ENCODE data around the gene AGAP5. TPM values are rescaled to one million over a fixed set of nuclear protein-coding genes. Genes with fewer than 3 reads are reported as not detected.

AGAP5 gene
- total RNA-seq, 1 donor from 2014 or later = 10.9 TPM

DNA sequence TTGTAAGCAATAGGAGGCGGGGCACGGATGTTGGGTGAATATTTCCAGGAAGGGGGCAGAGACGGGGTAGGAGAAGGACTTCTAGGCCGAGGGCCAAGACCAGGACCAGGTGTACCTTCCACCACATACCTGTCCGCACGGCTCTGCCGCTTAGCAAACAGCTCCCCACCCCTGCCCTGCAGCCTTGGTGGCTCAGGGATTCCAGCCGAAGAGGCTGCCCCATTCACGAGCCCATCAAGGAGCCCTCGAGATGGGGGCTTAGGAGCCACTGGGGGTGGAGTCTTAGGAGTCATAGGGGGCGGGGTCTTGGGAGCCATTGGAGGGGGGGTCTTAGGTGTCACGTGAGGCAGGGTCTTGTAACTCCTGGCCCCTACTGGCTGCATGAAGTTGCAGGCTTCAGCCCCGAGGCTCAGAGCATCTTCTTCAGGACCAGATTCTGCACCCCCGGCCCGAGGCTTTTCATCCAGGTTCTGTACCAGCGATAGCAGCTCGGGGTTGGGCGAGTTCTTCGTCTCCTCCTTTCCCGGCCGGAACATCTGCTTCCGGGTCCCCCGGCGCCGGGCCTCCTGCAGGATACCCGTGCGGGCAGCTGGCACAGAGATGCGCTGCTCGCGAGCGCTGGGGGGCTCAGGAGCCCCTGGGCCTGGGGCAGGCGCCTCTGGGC lies 50.6 kb downstream of the AGAP5 start:
- peak overlapping the region; percentile 82 for H3K27ac Mint-ChIP-seq (ENCODE audit: unreplicated experiment)
- H3K27me3 Mint-ChIP-seq (ENCODE audit: unreplicated experiment) = peaks cover 5% of the 10 kb centered on the region
- peaks cover 14% of the 10 kb centered on the region for H3K4me1 Mint-ChIP-seq (ENCODE audit: low read depth, unreplicated experiment)
- TF ChIP-seq, protein P1, sequence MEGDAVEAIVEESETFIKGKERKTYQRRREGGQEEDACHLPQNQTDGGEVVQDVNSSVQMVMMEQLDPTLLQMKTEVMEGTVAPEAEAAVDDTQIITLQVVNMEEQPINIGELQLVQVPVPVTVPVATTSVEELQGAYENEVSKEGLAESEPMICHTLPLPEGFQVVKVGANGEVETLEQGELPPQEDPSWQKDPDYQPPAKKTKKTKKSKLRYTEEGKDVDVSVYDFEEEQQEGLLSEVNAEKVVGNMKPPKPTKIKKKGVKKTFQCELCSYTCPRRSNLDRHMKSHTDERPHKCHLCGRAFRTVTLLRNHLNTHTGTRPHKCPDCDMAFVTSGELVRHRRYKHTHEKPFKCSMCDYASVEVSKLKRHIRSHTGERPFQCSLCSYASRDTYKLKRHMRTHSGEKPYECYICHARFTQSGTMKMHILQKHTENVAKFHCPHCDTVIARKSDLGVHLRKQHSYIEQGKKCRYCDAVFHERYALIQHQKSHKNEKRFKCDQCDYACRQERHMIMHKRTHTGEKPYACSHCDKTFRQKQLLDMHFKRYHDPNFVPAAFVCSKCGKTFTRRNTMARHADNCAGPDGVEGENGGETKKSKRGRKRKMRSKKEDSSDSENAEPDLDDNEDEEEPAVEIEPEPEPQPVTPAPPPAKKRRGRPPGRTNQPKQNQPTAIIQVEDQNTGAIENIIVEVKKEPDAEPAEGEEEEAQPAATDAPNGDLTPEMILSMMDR (IDR thresholded peaks at IDR 0.05; ENCODE audit: partially characterized antibody, unreplicated experiment) = no peak
- peak; percentile 63 for DNase-seq
- H3K9me3 Mint-ChIP-seq (ENCODE audit: unreplicated experiment) = peaks cover 11% of the 10 kb centered on the region
- H3K4me3 Mint-ChIP-seq (ENCODE audit: unreplicated experiment) = peak overlapping the region; percentile 84
- H3K36me3 Mint-ChIP-seq (ENCODE audit: unreplicated experiment) = no peaks in the 10 kb centered on the region

DNA sequence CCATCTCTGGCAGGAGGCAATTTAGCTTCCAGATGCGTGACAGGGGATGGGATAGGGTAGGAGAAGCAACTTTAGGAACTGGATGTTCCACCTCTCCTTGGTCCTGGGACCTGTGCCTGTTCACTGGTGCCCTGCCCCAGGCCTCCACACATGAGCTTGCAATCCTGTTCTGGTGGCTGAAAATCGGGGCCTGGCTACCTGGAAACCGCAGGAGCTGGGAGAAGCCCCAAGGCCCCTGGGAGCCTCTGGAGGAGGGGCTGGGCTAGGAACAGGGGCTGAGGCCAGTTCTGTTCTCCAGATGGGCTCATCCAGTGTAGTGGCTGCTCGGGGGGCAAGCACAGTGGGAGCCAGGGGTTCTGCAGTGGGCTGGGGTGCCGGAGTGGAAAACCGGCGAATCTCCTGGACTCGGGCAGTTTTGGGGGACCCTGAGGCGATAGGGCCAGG lies 51.3 kb downstream of the AGAP5 start:
- Mint-ChIP-seq H3K27ac (ENCODE audit: unreplicated experiment) (peak overlapping the region; percentile 82), H3K9me3 (ENCODE audit: unreplicated experiment) (peaks cover 11% of the 10 kb centered on the region), H3K4me3 (ENCODE audit: unreplicated experiment) (peak overlapping the region; percentile 84), H3K27me3 (ENCODE audit: unreplicated experiment) (peaks cover 5% of the 10 kb centered on the region), H3K36me3 (ENCODE audit: unreplicated experiment) (no peaks in the 10 kb centered on the region), H3K4me1 (ENCODE audit: low read depth, unreplicated experiment) (peaks cover 14% of the 10 kb centered on the region)
- DNase-seq = no peak
- TF ChIP-seq, protein P1 (IDR thresholded peaks at IDR 0.05; ENCODE audit: partially characterized antibody, unreplicated experiment) = no peak

DNA sequence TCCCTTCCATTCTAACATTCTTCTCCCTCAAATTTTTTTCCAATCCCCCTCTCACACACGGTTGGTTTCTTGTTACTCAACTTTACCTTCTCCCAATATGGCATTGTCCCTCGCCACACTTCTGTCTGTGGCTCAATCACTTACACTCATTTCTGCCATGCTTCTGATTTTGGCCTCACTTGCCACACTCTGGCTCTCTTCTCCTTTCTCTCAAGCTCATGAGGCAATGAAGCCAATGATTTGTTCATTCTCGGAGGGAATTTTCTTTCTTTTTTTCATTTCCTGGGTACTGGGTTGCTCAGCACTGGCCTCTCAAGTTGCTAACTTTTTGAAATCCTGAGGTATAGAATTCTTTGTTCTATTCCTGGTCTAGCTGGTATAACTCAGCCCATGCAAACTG lies 52.7 kb downstream of the AGAP5 start:
- Mint-ChIP-seq H3K4me3 (ENCODE audit: unreplicated experiment) (no peak overlapping the region), H3K36me3 (ENCODE audit: unreplicated experiment) (no peaks in the 10 kb centered on the region), H3K27ac (ENCODE audit: unreplicated experiment) (no peak overlapping the region), H3K27me3 (ENCODE audit: unreplicated experiment) (peaks cover 5% of the 10 kb centered on the region), H3K9me3 (ENCODE audit: unreplicated experiment) (peaks cover 9% of the 10 kb centered on the region), H3K4me1 (ENCODE audit: low read depth, unreplicated experiment) (peaks cover 7% of the 10 kb centered on the region)
- DNase-seq = no peak
- TF ChIP-seq, protein P1 (IDR thresholded peaks at IDR 0.05; ENCODE audit: partially characterized antibody, unreplicated experiment) = no peak

DNA sequence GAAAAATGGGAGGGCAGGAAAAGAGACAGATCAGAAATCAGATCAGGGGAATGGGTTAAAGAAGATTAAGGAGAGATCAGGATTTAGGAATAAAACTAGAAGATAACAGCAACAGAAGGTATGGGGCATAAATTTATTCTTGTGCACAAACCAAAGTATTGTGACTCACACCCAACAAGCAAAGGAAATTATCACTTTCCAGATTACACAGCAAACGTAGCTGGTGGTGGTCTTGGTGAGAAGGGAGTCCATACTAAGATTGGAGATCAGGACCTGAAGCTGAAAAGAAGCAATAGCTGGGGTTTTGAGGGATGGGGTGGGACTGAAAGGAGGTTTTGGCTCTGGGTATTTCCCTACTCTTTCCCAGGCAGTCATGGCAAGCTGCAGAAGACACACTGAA lies 53.1 kb downstream of the AGAP5 start:
- TF ChIP-seq, protein P1 (IDR thresholded peaks at IDR 0.05; ENCODE audit: partially characterized antibody, unreplicated experiment) = no peak
- H3K36me3 Mint-ChIP-seq (ENCODE audit: unreplicated experiment) = no peaks in the 10 kb centered on the region
- H3K4me3 Mint-ChIP-seq (ENCODE audit: unreplicated experiment) = no peak overlapping the region

DNA sequence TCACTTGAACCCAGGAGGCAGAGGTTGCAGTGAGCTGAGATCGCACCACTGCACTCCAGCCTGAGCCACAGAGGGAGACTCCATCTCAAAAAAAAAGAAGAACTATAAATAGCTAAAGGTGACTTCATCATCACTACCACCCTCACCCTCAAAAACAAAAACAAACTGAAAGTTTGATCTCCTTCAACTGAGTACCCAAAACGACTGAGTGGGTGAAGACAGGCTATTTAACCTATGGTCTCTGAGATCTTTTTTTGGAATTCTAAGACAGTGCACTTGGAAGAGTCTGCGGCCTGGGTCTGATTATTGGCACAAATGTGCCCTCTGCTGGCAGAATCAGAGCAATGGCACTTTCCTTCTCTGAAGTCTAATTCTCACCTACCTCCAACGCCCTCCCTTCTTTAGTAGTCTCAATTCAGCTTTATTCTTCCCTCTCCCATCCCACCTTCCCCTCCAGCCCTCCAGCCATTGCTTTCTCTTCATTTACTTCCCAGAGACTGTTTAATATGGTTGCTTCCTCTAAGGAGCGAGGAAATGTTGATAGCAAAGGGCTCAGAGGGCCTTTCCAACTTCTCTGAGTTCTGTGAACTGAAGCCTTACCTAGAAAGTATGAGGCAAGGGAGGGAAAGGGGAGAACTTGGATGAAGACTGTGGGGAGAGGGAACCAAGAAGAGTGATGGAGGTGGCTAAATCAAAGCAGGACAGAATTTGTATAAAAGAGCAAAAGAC lies 53.7 kb downstream of the AGAP5 start:
- H3K27ac Mint-ChIP-seq (ENCODE audit: unreplicated experiment) = no peak overlapping the region
- peaks cover 8% of the 10 kb centered on the region for H3K9me3 Mint-ChIP-seq (ENCODE audit: unreplicated experiment)
- no peaks in the 10 kb centered on the region for H3K36me3 Mint-ChIP-seq (ENCODE audit: unreplicated experiment)
- H3K4me1 Mint-ChIP-seq (ENCODE audit: low read depth, unreplicated experiment) = peaks cover 7% of the 10 kb centered on the region
- peak; percentile 46 for DNase-seq
- TF ChIP-seq, protein P1 (IDR thresholded peaks at IDR 0.05; ENCODE audit: partially characterized antibody, unreplicated experiment) = peak; percentile 77
- H3K27me3 Mint-ChIP-seq (ENCODE audit: unreplicated experiment) = peaks cover 7% of the 10 kb centered on the region
- H3K4me3 Mint-ChIP-seq (ENCODE audit: unreplicated experiment) = no peak overlapping the region

More for the DNA sequence above, 53.1 kb downstream of the AGAP5 start:
- peaks cover 7% of the 10 kb centered on the region for H3K4me1 Mint-ChIP-seq (ENCODE audit: low read depth, unreplicated experiment)
- H3K9me3 Mint-ChIP-seq (ENCODE audit: unreplicated experiment) = peaks cover 9% of the 10 kb centered on the region
- no peak overlapping the region for H3K27ac Mint-ChIP-seq (ENCODE audit: unreplicated experiment)
- DNase-seq = no peak
- peaks cover 5% of the 10 kb centered on the region for H3K27me3 Mint-ChIP-seq (ENCODE audit: unreplicated experiment)
